SK-N-SH (cell line): ENCODE results near the gene CLEC3B. TPM values are rescaled to one million over a fixed set of nuclear protein-coding genes. Genes with fewer than 3 reads are reported as not detected.
A peak's percentile ranks its signal among the peaks of the same experiment; 100 is the strongest.

Source experiments
- CTCF ChIA-PET: fragments of 300-600, 350-600 bp; formaldehyde crosslinking; extraction: SDS; loops from one replicate; lab custom pipeline; 2021; lab: Yijun Ruan, JAX
- POLR2A ChIA-PET: fragments of 350-600 bp; sonication (Branson Sonifier 250); formaldehyde crosslinking; extraction: SDS; loops from one replicate; lab custom pipeline; 2020; ENCODE audit warnings: antibody characterized with exemption, inconsistent platforms; lab: Yijun Ruan, JAX
- DNase-seq: peaks from one replicate; pipeline ENCODE4 v3.0.0; 2012
- H2AFZ ChIP-seq: fragments of 200-600 bp; sonication (generic); 2 replicates; pipeline ENCODE4 v1.8.1; 2016; ENCODE audit warnings: antibody characterized with exemption, mild to moderate bottlenecking, low read depth
- H3F3A ChIP-seq: fragments of 200-600 bp; sonication (generic); replicated peaks from 2 replicates; pipeline ENCODE3; 2016; ENCODE audit warnings: antibody characterized with exemption, mild to moderate bottlenecking; ENCODE audit not compliant: insufficient read depth
- H3K27ac ChIP-seq, 2 experiments: fragments of 200-500 bp in 1 of 2; fragments of 200-600 bp in 1 of 2; sonication (Bioruptor generic) in 1 of 2; sonication (generic), shearing (Covaris generic) in 1 of 2; 2 replicates each; pipeline versions ENCODE4 v1.5.1 to v1.6.1; 2014 to 2016; ENCODE audit warnings: low read depth in 2 of 2, inconsistent platforms in 1 of 2, low read length in 1 of 2, mild to moderate bottlenecking in 1 of 2, mixed read lengths in 1 of 2
- H3K27me3 ChIP-seq: fragments of 200-600 bp; sonication (generic), shearing (Covaris generic); 2 replicates; pipeline ENCODE4 v1.6.1; 2016; ENCODE audit warnings: mixed run types; ENCODE audit not compliant: insufficient read depth
- H3K36me3 ChIP-seq, 2 experiments: fragments of 200-500 bp in 1 of 2; fragments of 200-600 bp in 1 of 2; sonication (Bioruptor generic) in 1 of 2; sonication (generic) in 1 of 2; replicated peaks in 1 of 2; 2 replicates each; pipeline versions ENCODE3 to v1.5.1; 2014 to 2016; ENCODE audit warnings: low read length in 1 of 2, mild to moderate bottlenecking in 1 of 2; ENCODE audit not compliant: insufficient read depth in 2 of 2, control insufficient read depth in 1 of 2
- H3K4me1 ChIP-seq, 2 experiments: fragments of 200-500 bp in 1 of 2; fragments of 200-600 bp in 1 of 2; sonication (Bioruptor generic) in 1 of 2; sonication (generic), shearing (Covaris generic) in 1 of 2; 2 replicates each; pipeline versions ENCODE4 v1.5.1 to v1.6.1; 2014 to 2016; ENCODE audit warnings: low read depth in 1 of 2, low read length in 1 of 2, mixed run types in 1 of 2; ENCODE audit not compliant: insufficient read depth in 2 of 2, control insufficient read depth in 1 of 2
- H3K4me2 ChIP-seq: fragments of 200-600 bp; sonication (generic), shearing (Covaris generic); 2 replicates; pipeline ENCODE4 v1.6.1; 2017; ENCODE audit warnings: mixed run types
- H3K4me3 ChIP-seq, 2 experiments: fragments of 200-500 bp in 1 of 2; fragments of 200-600 bp in 1 of 2; sonication (Bioruptor generic) in 1 of 2; sonication (generic), shearing (Covaris generic) in 1 of 2; 2 replicates each; pipeline versions ENCODE4 v1.5.1 to v1.8.1; 2014 to 2016; ENCODE audit warnings: low read depth in 2 of 2, inconsistent platforms in 1 of 2, low read length in 1 of 2, mild to moderate bottlenecking in 1 of 2, mixed read lengths in 1 of 2, moderate library complexity in 1 of 2
- H3K79me2 ChIP-seq: fragments of 200-600 bp; sonication (generic); 2 replicates; pipeline ENCODE4 v1.8.1; 2017; ENCODE audit warnings: mild to moderate bottlenecking; ENCODE audit not compliant: insufficient read depth
- H3K9ac ChIP-seq: fragments of 200-600 bp; sonication (generic); 2 replicates; pipeline ENCODE4 v1.6.1; 2017; ENCODE audit warnings: mixed run types
- H3K9me2 ChIP-seq: fragments of 200-600 bp; sonication (generic); 2 replicates; pipeline ENCODE4 v1.6.1; 2017; ENCODE audit warnings: mixed run types
- H3K9me3 ChIP-seq: fragments of 200-600 bp; sonication (generic); 2 replicates; pipeline ENCODE4 v1.6.1; 2017; ENCODE audit warnings: mixed run types, mild to moderate bottlenecking, moderate library complexity
- H4K20me1 ChIP-seq: fragments of 200-600 bp; sonication (generic); 2 replicates; pipeline ENCODE4 v1.6.1; 2017; ENCODE audit warnings: mild to moderate bottlenecking, mixed run types; ENCODE audit not compliant: insufficient read depth
- CHD2 ChIP-seq: fragments of 150-350 bp; IDR thresholded peaks from 2 replicates; pipeline ENCODE4 v1.6.1; 2018; ENCODE audit warnings: low read length; ENCODE audit not compliant: partially characterized antibody
- EZH2phosphoT487 ChIP-seq: fragments of 200-600 bp; sonication (generic); IDR thresholded peaks from 2 replicates; pipeline ENCODE4 v1.6.1; 2017; ENCODE audit warnings: low read depth, mixed run types, mild to moderate bottlenecking, antibody characterized with exemption, moderate library complexity, borderline replicate concordance
- FOXJ3 ChIP-seq: sonication (generic); formaldehyde crosslinking; IDR thresholded peaks from 2 replicates; pipeline ENCODE4 v1.5.1; 2020; ENCODE audit warnings: mild to moderate bottlenecking, missing genetic modification reagents
- FOXM1 ChIP-seq: IDR thresholded peaks from 2 replicates; pipeline ENCODE4 v1.4.0; 2012; ENCODE audit warnings: low read depth, mild to moderate bottlenecking
- GABPA ChIP-seq: IDR thresholded peaks from 2 replicates; pipeline ENCODE4 v1.4.0; 2012; ENCODE audit warnings: low read depth, mild to moderate bottlenecking
- GATA2 ChIP-seq: sonication (generic); formaldehyde crosslinking; IDR thresholded peaks from 2 replicates; pipeline ENCODE4 v1.5.0; 2020; ENCODE audit warnings: mild to moderate bottlenecking, missing genetic modification reagents
- MAX ChIP-seq: IDR thresholded peaks from 2 replicates; pipeline ENCODE4 v1.4.0; 2012; ENCODE audit warnings: low read depth
- PBX3 ChIP-seq: IDR thresholded peaks from 2 replicates; pipeline ENCODE4; 2012
- RAD21 ChIP-seq: IDR thresholded peaks from 2 replicates; pipeline ENCODE4 v1.6.1; 2012; ENCODE audit warnings: mild to moderate bottlenecking, low read length
- RFX5 ChIP-seq: IDR thresholded peaks from 2 replicates; pipeline ENCODE4 v1.6.1; 2012; ENCODE audit warnings: mild to moderate bottlenecking, improper control_type of control experiment, low read length
- RXRA ChIP-seq: IDR thresholded peaks from 2 replicates; pipeline ENCODE4 v1.4.0; 2012; ENCODE audit warnings: low read depth, mild to moderate bottlenecking, borderline replicate concordance
- SIN3A ChIP-seq: IDR thresholded peaks from 2 replicates; pipeline ENCODE4 v1.6.1; 2012; ENCODE audit warnings: low read depth, mild to moderate bottlenecking, low read length, moderate library complexity, borderline replicate concordance
- TAF1 ChIP-seq: IDR thresholded peaks from 2 replicates; pipeline ENCODE4 v1.6.1; 2012; ENCODE audit warnings: low read depth, mild to moderate bottlenecking, low read length, moderate library complexity, borderline replicate concordance
- TCF12 ChIP-seq: IDR thresholded peaks from 2 replicates; pipeline ENCODE4 v1.4.0; 2012
- USF2 ChIP-seq: fragments of 150-350 bp; IDR thresholded peaks from 2 replicates; pipeline ENCODE4 v1.6.1; 2017; ENCODE audit warnings: antibody characterized with exemption, low read length, low read depth, borderline replicate concordance
- WGBS: methylation state at CpG from one replicate; pipeline ENCODE4 v1.1.6; 2017; ENCODE audit warnings: low lambda C conversion rate; 5-methylcytosine and 5-hydroxymethylcytosine counted together
- polyA plus RNA-seq, 3 experiments: library from polyadenylated mRNA; depleted of rRNA; stranded (reverse); fragments of >200 nt; gene quantifications; 2 replicates each; pipeline ENCODE4 v1.2.3, GENCODE V29; 2012
- TF ChIP-seq, protein P1 (sequence below): fragments of 200-600 bp; sonication (generic); IDR thresholded peaks from 2 replicates; pipeline ENCODE4 v1.6.1; 2017; ENCODE audit warnings: antibody characterized with exemption, mild to moderate bottlenecking, moderate library complexity

Gene CLEC3B
- polyA plus RNA-seq, 1 of the 3 experiments (the other 2 are of a cell fraction), result 0.46 TPM

DNA sequence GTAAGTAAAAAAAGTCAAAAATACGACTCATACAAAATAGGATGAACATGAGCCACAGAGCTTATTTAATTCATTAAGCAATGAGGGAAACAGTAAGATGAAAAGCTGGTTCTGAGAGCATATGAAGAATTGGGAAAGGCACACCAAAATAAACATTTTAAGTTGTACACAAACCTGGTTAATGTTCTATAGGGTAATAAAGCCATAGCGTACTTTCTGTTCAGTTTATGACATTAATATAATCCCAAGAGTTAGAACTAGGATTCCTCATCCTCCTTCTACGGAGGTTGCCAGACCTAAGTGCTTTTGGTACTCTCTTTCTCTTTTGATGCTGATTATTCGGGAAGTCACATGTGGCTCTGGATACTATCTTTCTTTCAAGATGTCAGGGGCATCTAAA is 41.4 kb downstream of the CLEC3B start:
- Histone ChIP-seq H3K79me2 (no peaks in the 10 kb centered on the region), H3K36me3 (no peaks in the 10 kb centered on the region), H4K20me1 (no peaks in the 10 kb centered on the region)
- DNase-seq, result no peak
- TF ChIP-seq FOXM1 (no peak), RXRA (no peak), TCF12 (no peak), GABPA (no peak), CHD2 (no peak), PBX3 (no peak), TAF1 (no peak), SIN3A (no peak), GATA2 (CRISPR knock-in tag) (no peak)
- TF ChIP-seq, protein P1, sequence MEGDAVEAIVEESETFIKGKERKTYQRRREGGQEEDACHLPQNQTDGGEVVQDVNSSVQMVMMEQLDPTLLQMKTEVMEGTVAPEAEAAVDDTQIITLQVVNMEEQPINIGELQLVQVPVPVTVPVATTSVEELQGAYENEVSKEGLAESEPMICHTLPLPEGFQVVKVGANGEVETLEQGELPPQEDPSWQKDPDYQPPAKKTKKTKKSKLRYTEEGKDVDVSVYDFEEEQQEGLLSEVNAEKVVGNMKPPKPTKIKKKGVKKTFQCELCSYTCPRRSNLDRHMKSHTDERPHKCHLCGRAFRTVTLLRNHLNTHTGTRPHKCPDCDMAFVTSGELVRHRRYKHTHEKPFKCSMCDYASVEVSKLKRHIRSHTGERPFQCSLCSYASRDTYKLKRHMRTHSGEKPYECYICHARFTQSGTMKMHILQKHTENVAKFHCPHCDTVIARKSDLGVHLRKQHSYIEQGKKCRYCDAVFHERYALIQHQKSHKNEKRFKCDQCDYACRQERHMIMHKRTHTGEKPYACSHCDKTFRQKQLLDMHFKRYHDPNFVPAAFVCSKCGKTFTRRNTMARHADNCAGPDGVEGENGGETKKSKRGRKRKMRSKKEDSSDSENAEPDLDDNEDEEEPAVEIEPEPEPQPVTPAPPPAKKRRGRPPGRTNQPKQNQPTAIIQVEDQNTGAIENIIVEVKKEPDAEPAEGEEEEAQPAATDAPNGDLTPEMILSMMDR, result no peak
- TF ChIP-seq, all 33 proteins: peak for 0
- Histone ChIP-seq H3K27me3 (no peaks in the 10 kb centered on the region), H3K9me2 (no peaks in the 10 kb centered on the region), H3K4me2 (no peak overlapping the region), H3K4me1 (peaks cover 5 to 17% of the 10 kb centered on the region in 2 experiments), H3K27ac (peak overlapping the region in 1 of 2 experiments; percentile 34; a peak in 2 of 4 replicates), H2AFZ (no peak overlapping the region), H3K9me3 (no peaks in the 10 kb centered on the region), H3K4me3 (no peak overlapping the region), H3F3A (peaks cover 16% of the 10 kb centered on the region), H3K9ac (no peak overlapping the region)
- WGBS, result 68% methylated on average over 3 of the region's 4 CpGs
- ChIA-PET CTCF (no interaction called here), POLR2A (no interaction called here)

- no peak overlapping the region; a peak in 1 of 4 replicates for H3K27ac ChIP-seq
- POLR2A ChIA-PET, result no interaction called here
- CTCF ChIA-PET, result no interaction called here
Observed at GRCh38 chr3:45067941-45068340, 41.8 kb downstream of the CLEC3B start.

More at GRCh38 chr3:45067941-45068340, 41.8 kb downstream of the CLEC3B start:
- no peaks in the 10 kb centered on the region for H3K36me3 ChIP-seq
- H3K79me2 ChIP-seq, result no peaks in the 10 kb centered on the region
- H3K4me1 ChIP-seq, result peaks cover 5 to 17% of the 10 kb centered on the region in 2 experiments
- no peak overlapping the region for H3K4me3 ChIP-seq
- peaks cover 20% of the 10 kb centered on the region for H3F3A ChIP-seq
- H4K20me1 ChIP-seq, result no peaks in the 10 kb centered on the region
- H3K27me3 ChIP-seq, result no peaks in the 10 kb centered on the region
- H3K4me2 ChIP-seq, result no peak overlapping the region
- TF ChIP-seq FOXJ3 (CRISPR knock-in tag) (no peak), USF2 (no peak), MAX (no peak), EZH2phosphoT487 (no peak), RFX5 (no peak), RAD21 (no peak)
- H3K9me2 ChIP-seq, result no peaks in the 10 kb centered on the region
- WGBS, result 78% methylated on average over 3 of the region's 3 CpGs
- no peaks in the 10 kb centered on the region for H3K9me3 ChIP-seq
- H2AFZ ChIP-seq, result no peak overlapping the region
- no peak for DNase-seq
- H3K9ac ChIP-seq, result no peak overlapping the region
